Upper lobe of right lung (tissue), 1 donor: ENCODE results near the gene SHC2. TPM values are rescaled to one million over a fixed set of nuclear protein-coding genes. Genes with fewer than 3 reads are reported as not detected.

ENCODE experiments used
- ATAC-seq: fragments of 200-7000 bp; cut with Tn5 transposase; one replicate; pipeline ENCODE4 v1.9.1; 2020; ENCODE audit warnings: mild to moderate bottlenecking, moderate library complexity
- DNase-seq: peaks from one replicate; pipeline ENCODE4 v3.0.0-alpha.2; 2020
- H3K27ac ChIP-seq: fragments of 200-600 bp; one replicate; pipeline ENCODE4 v1.8.0; 2022
- H3K27me3 ChIP-seq: fragments of 200-600 bp; one replicate; pipeline ENCODE4 v1.8.0; 2022; ENCODE audit warnings: mild to moderate bottlenecking
- H3K36me3 ChIP-seq: fragments of 200-600 bp; one replicate; pipeline ENCODE4 v1.8.0; 2022
- H3K4me1 ChIP-seq: fragments of 200-600 bp; one replicate; pipeline ENCODE4 v1.8.0; 2022
- H3K4me3 ChIP-seq: fragments of 200-600 bp; one replicate; pipeline ENCODE4 v1.8.0; 2022; ENCODE audit warnings: mild to moderate bottlenecking
- H3K9me3 ChIP-seq: fragments of 200-600 bp; one replicate; pipeline ENCODE4 v1.8.0; 2022
- CTCF ChIP-seq: fragments of 200-600 bp; IDR thresholded peaks from one replicate; pipeline ENCODE4 v1.8.0; 2022; ENCODE audit warnings: antibody characterized with exemption
- intact Hi-C: fragments of 100-400 bp; cut with DNase I; formaldehyde crosslinking; loops from one replicate; pipeline ENCODE4 v1.11.0; 2022
- total RNA-seq: library from RNA; stranded (reverse); fragmentation: NEBNext Ultra II Directional; extraction: Animal tissue kit (Norgen Biotek cat#: 25700); gene quantifications from one replicate; pipeline ENCODE4 v1.2.1, GENCODE V29; 2021
- donor health status: DM: no; HTN: yes; CAD: no; lungs with severe emphysema.

Gene SHC2
- total RNA-seq, 1 donor from 2014 or later: 37.8 TPM

GRCh38 chr19:369876-370275 lies 91.0 kb downstream of the SHC2 start:
- Histone ChIP-seq H3K4me1 (no peaks in the 10 kb centered on the region), H3K36me3 (no peaks in the 10 kb centered on the region), H3K4me3 (no peak overlapping the region), H3K27ac (no peak overlapping the region), H3K9me3 (no peaks in the 10 kb centered on the region), H3K27me3 (peaks cover 10% of the 10 kb centered on the region)
- intact Hi-C loops: no loop called here
- TF ChIP-seq CTCF: no peak
- DNase-seq (no peak), ATAC-seq (no peak)

GRCh38 chr19:369256-369655 lies 91.6 kb downstream of the SHC2 start:
- no peak for TF ChIP-seq CTCF
- ATAC-seq: no peak
- Histone ChIP-seq H3K9me3 (no peaks in the 10 kb centered on the region), H3K4me1 (no peaks in the 10 kb centered on the region), H3K4me3 (no peak overlapping the region), H3K36me3 (no peaks in the 10 kb centered on the region), H3K27ac (no peak overlapping the region), H3K27me3 (peaks cover 13% of the 10 kb centered on the region)
- DNase-seq: no peak
- intact Hi-C loops: no loop called here

- no peak overlapping the region for H3K4me3 ChIP-seq
- intact Hi-C loops: no loop called here
- H3K27me3 ChIP-seq: peaks cover 9% of the 10 kb centered on the region
- TF ChIP-seq CTCF: no peak
- H3K4me1 ChIP-seq: no peaks in the 10 kb centered on the region
- no peaks in the 10 kb centered on the region for H3K36me3 ChIP-seq
- no peak overlapping the region for H3K27ac ChIP-seq
- ATAC-seq: no peak
- no peaks in the 10 kb centered on the region for H3K9me3 ChIP-seq
- DNase-seq: no peak
Measured at GRCh38 chr19:368630-369024, 92.2 kb downstream of the SHC2 start.

- H3K27me3 ChIP-seq: peaks cover 8% of the 10 kb centered on the region
- no peak for TF ChIP-seq CTCF
- ATAC-seq (no peak), DNase-seq (no peak)
- no peaks in the 10 kb centered on the region for H3K4me1 ChIP-seq
- H3K9me3 ChIP-seq: no peaks in the 10 kb centered on the region
- H3K27ac ChIP-seq: no peak overlapping the region
- no peaks in the 10 kb centered on the region for H3K36me3 ChIP-seq
- intact Hi-C loops: no loop called here
- no peak overlapping the region for H3K4me3 ChIP-seq
Measured at GRCh38 chr19:367963-368629, 92.7 kb downstream of the SHC2 start.

- DNase-seq (no peak), ATAC-seq (no peak)
- Histone ChIP-seq H3K27ac (no peak overlapping the region), H3K27me3 (peaks cover 8% of the 10 kb centered on the region), H3K4me1 (no peaks in the 10 kb centered on the region), H3K4me3 (no peak overlapping the region), H3K9me3 (no peaks in the 10 kb centered on the region), H3K36me3 (no peaks in the 10 kb centered on the region)
- intact Hi-C loops: no loop called here
- TF ChIP-seq CTCF: no peak
Measured at GRCh38 chr19:367561-367960, 93.3 kb downstream of the SHC2 start.

- no peak for TF ChIP-seq CTCF
Measured at GRCh38 chr19:366951-367350, 93.9 kb downstream of the SHC2 start.

More at GRCh38 chr19:366951-367350, 93.9 kb downstream of the SHC2 start:
- Histone ChIP-seq H3K9me3 (no peaks in the 10 kb centered on the region), H3K4me1 (no peaks in the 10 kb centered on the region), H3K27ac (no peak overlapping the region), H3K4me3 (no peak overlapping the region), H3K36me3 (no peaks in the 10 kb centered on the region), H3K27me3 (peaks cover 8% of the 10 kb centered on the region)
- intact Hi-C loops: no loop called here
- ATAC-seq: no peak
- DNase-seq: no peak
